NCI-H345 (cell line): ENCODE measurements around the gene TSSC4.

ENCODE experiments used
- DNase-seq: peaks from one replicate; lab custom pipeline; 2025; lab: John Stamatoyannopoulos, UW

TSSC4 gene

DNA sequence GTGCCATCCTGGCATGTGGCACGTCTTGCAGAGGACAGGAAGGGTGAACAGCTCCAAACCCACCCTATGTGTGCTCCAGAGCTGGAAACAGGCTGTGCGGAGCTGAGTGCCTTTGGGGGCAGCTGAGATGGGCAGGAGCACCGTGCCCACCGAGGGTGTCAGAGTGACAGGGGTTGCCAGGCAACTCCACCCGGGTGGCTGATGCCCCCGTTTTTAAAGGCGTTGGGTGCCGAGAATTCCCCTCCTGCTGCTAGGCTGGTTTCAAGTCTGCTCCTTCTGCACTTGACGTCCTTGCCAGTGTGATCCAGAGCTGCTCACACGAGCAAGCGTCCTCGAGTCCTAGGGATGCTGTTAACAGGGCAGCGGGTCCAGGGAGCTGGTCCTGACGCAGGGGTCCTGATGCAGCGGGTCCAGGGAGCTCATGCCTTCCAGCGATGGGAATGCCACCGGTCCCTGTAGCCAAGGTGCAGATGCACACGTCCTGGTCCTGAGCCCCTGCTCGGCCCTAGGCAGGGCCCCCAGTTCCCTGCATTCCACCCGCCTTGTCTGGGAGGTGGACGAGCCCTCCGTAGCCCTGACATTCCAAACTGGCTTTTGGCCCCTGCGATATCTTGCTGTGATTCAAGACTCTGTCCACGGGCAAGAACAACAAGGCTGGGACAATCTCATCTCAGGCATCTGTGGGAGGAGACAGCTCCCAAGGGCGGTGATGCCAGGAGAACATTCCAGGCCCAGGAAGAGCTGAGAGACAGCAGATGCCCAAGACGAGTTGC, 49.2 kb downstream of the TSSC4 start:
- DNase-seq: no peak

DNA sequence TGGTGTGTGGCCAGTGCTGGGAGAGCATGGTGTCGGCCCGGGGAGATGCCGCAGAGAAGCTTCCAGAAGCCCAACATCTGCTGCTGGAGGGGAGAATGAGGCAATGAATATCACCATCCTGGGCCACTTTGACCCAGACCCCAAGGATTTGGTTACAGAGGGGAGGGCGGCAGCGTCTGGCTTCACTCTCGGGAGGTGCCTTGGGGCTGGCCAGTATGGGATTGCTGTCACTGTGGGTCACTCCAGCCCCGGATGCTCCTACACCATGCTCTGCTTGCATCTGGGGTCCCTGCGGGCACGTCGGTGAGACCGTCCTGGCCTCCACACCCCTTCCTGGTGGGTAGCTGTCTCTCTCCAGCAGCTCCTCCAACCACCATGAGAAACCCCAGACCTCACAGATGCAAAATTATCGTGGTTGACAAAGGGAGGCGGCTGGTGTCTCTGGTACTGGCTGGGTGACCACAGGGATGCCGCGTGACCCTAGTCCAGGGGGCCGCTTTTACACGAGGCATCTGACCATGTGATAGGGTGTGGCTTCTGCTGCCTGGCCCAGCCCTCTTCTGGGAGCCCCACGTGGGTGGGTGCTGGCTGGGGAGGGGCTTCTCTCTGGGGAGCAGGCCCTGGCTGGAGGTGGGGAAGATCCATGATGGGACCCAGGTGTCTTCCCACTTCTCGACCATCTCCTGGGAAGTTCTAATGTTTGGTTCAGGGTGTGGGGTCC, 49.9 kb downstream of the TSSC4 start:
- DNase-seq: no peak

DNA sequence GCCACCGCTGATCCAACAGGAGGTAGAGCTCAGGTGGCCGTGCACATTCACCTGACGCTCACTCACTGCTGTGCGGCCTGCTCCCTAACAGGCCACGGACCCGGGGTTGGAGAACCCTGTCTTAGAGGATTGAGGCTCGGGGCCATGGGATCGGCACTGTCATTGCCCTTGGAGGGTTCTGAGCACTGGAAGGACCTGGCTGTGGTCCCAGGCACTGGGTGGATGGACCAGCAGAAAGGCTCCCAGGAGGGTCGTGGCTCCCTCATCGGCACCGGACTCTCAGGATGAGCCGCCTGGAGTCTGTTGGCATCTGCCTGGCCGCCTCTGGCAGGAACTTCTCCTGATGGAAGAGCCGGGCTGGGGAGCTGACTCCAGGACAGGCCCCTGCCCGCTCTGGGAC, 50.8 kb downstream of the TSSC4 start:
- no peak for DNase-seq

DNA sequence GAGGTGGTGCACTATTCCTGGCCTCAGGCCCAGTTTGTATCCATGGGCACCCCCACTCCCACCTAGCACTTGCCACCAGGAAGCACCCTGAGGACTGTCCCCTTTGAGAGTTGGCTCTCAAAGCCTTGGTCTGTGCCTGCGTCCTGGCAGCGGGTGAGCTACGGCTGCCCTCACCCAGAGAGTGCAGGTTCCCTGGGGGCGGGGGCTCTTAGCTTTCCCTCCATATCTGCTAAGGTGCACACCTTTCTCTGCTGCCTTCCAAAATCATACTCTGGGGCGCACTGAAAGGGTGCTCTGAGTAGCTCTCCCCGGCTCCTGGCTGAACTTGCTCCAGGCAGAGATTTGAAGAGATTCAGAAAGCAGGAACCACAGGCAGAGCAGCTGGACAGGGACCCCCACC, 51.4 kb downstream of the TSSC4 start:
- no peak for DNase-seq

DNA sequence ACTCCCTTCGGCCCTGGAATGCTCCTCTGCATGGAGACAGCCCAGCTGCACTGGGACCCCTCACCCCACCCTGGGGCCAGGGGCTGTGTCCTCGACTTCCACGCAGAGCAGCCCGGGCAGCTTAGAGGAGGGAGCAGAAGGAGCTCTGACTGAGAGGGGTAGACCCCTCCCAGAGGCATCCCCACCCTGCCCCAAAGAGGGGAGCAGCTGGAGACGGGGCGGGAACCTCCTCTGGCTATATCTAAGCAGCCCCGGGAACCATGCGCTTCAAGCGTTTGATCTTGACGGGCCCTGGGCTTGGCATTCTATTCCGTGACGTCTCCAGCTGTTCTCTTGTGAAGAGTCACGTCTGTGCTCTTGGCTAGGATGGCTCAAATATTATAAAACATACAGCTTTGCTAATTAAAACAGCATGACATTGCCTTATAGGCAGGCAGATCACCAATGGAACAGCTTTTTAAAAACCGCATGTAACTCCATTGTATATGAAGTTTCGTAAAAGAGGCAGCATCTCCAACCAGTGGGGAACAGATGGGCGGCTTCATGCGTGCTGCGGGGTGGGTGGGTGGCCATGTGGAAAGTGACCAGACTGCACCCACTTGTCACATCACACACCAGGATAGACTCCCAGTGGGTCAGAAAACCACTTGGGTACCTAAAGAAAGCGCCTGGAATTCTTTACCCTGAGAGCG, 51.9 kb downstream of the TSSC4 start:
- no peak for DNase-seq

DNA sequence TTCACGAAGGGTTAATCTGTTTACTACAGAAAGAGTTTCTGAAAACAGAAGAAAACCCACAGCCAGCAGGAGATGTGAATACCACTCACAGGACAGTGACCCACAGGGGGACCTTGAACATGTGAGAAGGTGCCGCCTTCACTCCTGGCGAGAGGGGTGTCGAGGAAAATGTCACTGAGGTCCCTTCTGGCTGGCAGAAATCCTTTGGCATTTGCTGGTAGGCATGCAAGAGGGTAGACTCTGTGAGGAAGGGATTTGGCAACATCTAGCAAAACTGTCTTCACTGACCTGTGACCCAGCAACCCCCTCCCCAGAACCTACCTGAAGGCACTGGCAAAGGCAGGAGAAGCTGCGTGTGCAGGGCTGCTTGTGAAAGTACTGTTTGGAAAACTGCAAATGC, 52.9 kb downstream of the TSSC4 start:
- no peak for DNase-seq
